ENCODE measurements around the gene TXNDC2. TPM values are rescaled to one million over a fixed set of nuclear protein-coding genes. Genes with fewer than 3 reads are reported as not detected.
A peak's percentile ranks its signal among the peaks of the same experiment; 100 is the strongest.

Gene TXNDC2
- total RNA-seq, 1 donor from 2014 or later, result 0.55 TPM

DNA sequence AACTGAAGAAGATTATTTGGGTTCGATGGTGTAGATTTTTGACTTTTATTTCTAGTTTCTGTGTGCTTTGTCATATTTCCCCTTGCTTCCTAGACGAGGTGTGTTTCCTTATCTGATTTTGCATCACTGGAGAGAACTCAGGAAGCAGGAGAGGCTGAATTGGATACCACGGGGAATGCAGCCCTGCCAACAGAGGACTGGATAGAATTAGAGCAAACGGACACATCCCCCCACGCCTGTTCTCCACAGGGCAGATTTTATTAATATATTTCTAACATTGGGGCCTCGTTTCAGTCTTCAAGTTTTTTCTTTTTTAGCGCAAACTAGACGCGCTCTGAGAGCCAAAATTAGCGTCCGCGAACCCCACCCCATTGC lies 27.4 kb downstream of the TXNDC2 start:
- no peak for TF ChIP-seq CTCF (IDR thresholded peaks at IDR 0.05)
- Histone ChIP-seq H3K27ac (peak overlapping the region; percentile 98), H3K4me3 (peak overlapping the region; percentile 90), H3K36me3 (no peaks in the 10 kb centered on the region), H3K9me3 (no peaks in the 10 kb centered on the region), H3K27me3 (no peaks in the 10 kb centered on the region), H3K4me1 (peaks cover 16% of the 10 kb centered on the region)
- DNase-seq (no peak), ATAC-seq (no peak)
- intact Hi-C loops (cut with DNase I), result no loop called here

GRCh38 chr18:9913526-9914333 lies 28.0 kb downstream of the TXNDC2 start, which contains the start of gene VAPA:
Gene VAPA (plus strand): TSS chr18:9914016. CDS start chr18:9914257, 241 bp downstream.
- TF ChIP-seq CTCF (IDR thresholded peaks at IDR 0.05), result no peak
- H3K4me1 ChIP-seq, result peaks cover 21% of the 10 kb centered on the region
- peak within 1 kb of the TSS; percentile 90 for H3K4me3 ChIP-seq
- peak within 1 kb of the TSS; percentile 98 for H3K27ac ChIP-seq
- peak; percentile 95 for ATAC-seq
- no peaks in the 10 kb centered on the region for H3K27me3 ChIP-seq
- peak; percentile 98 for DNase-seq
- H3K36me3 ChIP-seq, result no peaks in the 10 kb centered on the region
- intact Hi-C loops (cut with DNase I), result no loop called here
- H3K9me3 ChIP-seq, result no peaks in the 10 kb centered on the region

DNA sequence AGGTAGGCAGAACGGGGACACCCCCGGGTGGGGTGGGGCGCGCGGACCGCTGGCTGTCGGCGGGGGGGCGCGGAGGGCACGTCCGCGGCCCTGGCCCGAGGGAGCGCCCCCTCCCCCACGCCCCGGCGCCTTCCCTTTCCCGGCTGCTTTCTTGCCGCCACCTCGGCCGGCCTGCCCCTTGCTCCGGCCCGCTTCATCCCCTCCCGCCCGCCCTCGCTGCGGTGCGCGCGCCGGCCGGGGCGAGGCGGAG lies 28.5 kb downstream of the TXNDC2 start:
- no peak for TF ChIP-seq CTCF (IDR thresholded peaks at IDR 0.05)
- Histone ChIP-seq H3K27me3 (no peaks in the 10 kb centered on the region), H3K4me1 (peaks cover 27% of the 10 kb centered on the region), H3K4me3 (peak overlapping the region; percentile 90), H3K9me3 (no peaks in the 10 kb centered on the region), H3K27ac (peak overlapping the region; percentile 98), H3K36me3 (no peaks in the 10 kb centered on the region)
- DNase-seq (no peak), ATAC-seq (no peak)
- intact Hi-C loops (cut with DNase I), result no loop called here

DNA sequence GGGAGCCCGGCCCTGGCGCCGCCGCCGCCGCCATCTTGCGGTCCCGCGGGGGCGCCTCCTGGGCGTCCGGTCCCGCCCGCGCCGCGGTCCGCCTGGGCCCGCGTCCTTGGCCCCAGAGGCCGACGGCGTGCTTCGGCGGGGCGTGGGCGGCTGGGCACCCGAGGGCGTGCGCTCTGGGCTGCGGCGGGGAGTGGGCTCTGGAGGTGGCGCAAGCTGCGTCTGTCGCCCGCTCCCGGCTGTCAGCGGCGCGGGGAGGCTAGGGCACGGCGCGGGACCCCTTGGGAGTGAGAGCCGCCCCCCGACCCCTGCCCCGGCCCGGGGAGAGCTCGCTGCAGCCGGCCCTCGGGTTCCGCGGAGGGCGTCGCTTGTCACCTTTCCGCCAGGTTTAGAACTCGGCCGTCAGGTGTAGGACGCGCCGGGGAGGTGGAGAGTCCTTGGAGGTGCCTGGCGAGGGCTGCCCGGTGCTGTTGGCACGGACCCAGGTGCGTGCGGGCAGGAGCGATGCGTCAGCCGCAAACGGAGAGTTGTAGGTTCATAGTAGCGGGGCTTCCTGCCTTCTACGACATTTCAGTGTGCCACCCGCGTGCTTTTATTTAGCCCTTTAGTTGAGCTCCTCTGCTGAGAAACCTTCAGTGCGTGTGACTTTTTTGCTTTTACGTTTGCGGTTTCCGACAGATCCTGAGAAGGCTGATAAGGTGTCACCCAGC lies 29.0 kb downstream of the TXNDC2 start:
- DNase-seq (peak; percentile 92), ATAC-seq (peak; percentile 54)
- H3K27ac ChIP-seq, result peak overlapping the region; percentile 98
- TF ChIP-seq CTCF (IDR thresholded peaks at IDR 0.05), result no peak
- no peaks in the 10 kb centered on the region for H3K9me3 ChIP-seq
- intact Hi-C loops (cut with DNase I), result no loop called here
- no peaks in the 10 kb centered on the region for H3K27me3 ChIP-seq
- peak overlapping the region; percentile 90 for H3K4me3 ChIP-seq
- peaks cover 32% of the 10 kb centered on the region for H3K4me1 ChIP-seq
- H3K36me3 ChIP-seq, result no peaks in the 10 kb centered on the region

DNA sequence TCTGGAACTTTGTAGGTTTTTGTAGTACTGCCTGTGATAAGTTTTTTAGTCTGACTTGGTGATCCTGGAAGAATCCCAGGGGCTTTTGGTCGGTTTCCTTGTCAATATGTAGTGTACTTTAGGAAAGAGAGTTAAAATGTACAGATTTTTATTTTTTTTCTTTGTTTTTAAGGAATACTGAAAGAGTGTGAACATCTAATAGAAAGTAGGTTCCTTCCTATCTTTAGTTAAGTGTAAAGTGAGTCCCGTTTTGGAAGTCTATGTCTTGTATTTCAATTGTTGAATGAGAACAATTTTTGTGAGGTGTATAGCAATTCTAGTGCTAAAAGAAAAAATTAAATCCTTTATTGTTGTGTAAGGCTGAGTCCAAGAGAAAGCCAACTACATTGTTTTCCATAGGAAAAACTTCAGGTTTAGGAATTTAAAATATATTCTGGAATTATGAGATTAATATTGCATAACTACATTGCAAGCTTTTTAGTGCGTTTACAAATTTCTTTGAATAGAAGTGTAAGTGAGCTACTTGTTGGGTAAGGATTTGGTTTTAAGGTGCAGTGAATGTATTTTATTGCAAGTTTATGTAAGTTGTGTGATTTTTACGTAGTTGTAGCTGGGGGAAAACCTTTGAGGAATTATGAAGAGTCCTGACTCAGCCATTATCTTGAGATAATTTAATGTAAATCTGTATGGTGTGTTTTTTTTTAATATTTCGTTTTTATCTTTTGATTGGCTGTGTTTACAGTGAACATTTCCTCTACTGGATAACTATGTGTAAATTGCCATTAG lies 29.7 kb downstream of the TXNDC2 start:
- no peaks in the 10 kb centered on the region for H3K36me3 ChIP-seq
- DNase-seq (no peak), ATAC-seq (no peak)
- peaks cover 37% of the 10 kb centered on the region for H3K4me1 ChIP-seq
- no peaks in the 10 kb centered on the region for H3K27me3 ChIP-seq
- peak overlapping the region; percentile 90 for H3K4me3 ChIP-seq
- no peaks in the 10 kb centered on the region for H3K9me3 ChIP-seq
- intact Hi-C loops (cut with DNase I), result no loop called here
- TF ChIP-seq CTCF (IDR thresholded peaks at IDR 0.05), result no peak
- peak overlapping the region; percentile 98 for H3K27ac ChIP-seq
